ENCODE data around the gene OR2J2. TPM values are rescaled to one million over a fixed set of nuclear protein-coding genes. Genes with fewer than 3 reads are reported as not detected.
"Not testable (repeated sequence)": the region's sequence is repeated elsewhere in the genome, so short reads cannot be mapped to it uniquely, and the experiment has no call there.

Gene OR2J2
- not detected in 3 replicates for total RNA-seq

- H3K4me3 Mint-ChIP-seq; H3K36me3 Mint-ChIP-seq; H3K27ac Mint-ChIP-seq; DNase-seq (ENCODE audit: low spot score in 2 of 2, unreplicated experiment in 2 of 2); H3K4me1 Mint-ChIP-seq: not testable (repeated sequence)
- H3K27me3 Mint-ChIP-seq (ENCODE audit: low read depth): peaks cover 28% of the 10 kb centered on the region
- peaks cover 11% of the 10 kb centered on the region for H3K9me3 Mint-ChIP-seq
These were observed at the start of gene OR2J2 for GRCh38 chr6:29170607-29171006. OR2J2 (plus strand) TSS chr6:29170907; CDS start chr6:29173636, 2,729 bp downstream.

- H3K4me1 Mint-ChIP-seq: no peaks in the 10 kb centered on the region
- no peaks in the 10 kb centered on the region for H3K9me3 Mint-ChIP-seq
- H3K27me3 Mint-ChIP-seq (ENCODE audit: low read depth): peaks cover 49% of the 10 kb centered on the region
These were observed 41.2 kb upstream of the OR2J2 start for GRCh38 chr6:29129326-29130012.

GRCh38 chr6:29130644-29131043 lies 40.1 kb upstream of the OR2J2 start:
- Mint-ChIP-seq H3K36me3 (no peaks in the 10 kb centered on the region), H3K4me3 (no peak overlapping the region), H3K27me3 (ENCODE audit: low read depth) (peaks cover 50% of the 10 kb centered on the region), H3K4me1 (no peaks in the 10 kb centered on the region), H3K27ac (no peak overlapping the region), H3K9me3 (no peaks in the 10 kb centered on the region)
- no peak for TF ChIP-seq CTCF (IDR thresholded peaks at IDR 0.05; ENCODE audit: unreplicated experiment)
- no peak for DNase-seq (ENCODE audit: low spot score in 2 of 2, unreplicated experiment in 2 of 2)

More at GRCh38 chr6:29129326-29130012, 41.2 kb upstream of the OR2J2 start:
- H3K4me3 Mint-ChIP-seq: no peak overlapping the region
- DNase-seq (ENCODE audit: low spot score in 2 of 2, unreplicated experiment in 2 of 2): no peak
- H3K27ac Mint-ChIP-seq: no peak overlapping the region
- no peak for TF ChIP-seq CTCF (IDR thresholded peaks at IDR 0.05; ENCODE audit: unreplicated experiment)
- no peaks in the 10 kb centered on the region for H3K36me3 Mint-ChIP-seq

- H3K36me3 Mint-ChIP-seq: no peaks in the 10 kb centered on the region
- H3K4me1 Mint-ChIP-seq: no peaks in the 10 kb centered on the region
- no peak for DNase-seq (ENCODE audit: low spot score in 2 of 2, unreplicated experiment in 2 of 2)
- H3K27me3 Mint-ChIP-seq (ENCODE audit: low read depth): peaks cover 45% of the 10 kb centered on the region
- no peak overlapping the region for H3K27ac Mint-ChIP-seq
- H3K4me3 Mint-ChIP-seq: no peak overlapping the region
- H3K9me3 Mint-ChIP-seq: no peaks in the 10 kb centered on the region
- TF ChIP-seq CTCF (IDR thresholded peaks at IDR 0.05; ENCODE audit: unreplicated experiment): no peak
These were observed 39.0 kb upstream of the OR2J2 start for GRCh38 chr6:29131691-29132090.

- TF ChIP-seq CTCF (IDR thresholded peaks at IDR 0.05; ENCODE audit: unreplicated experiment): no peak
These were observed 33.0 kb upstream of the OR2J2 start for GRCh38 chr6:29137724-29138123.

GRCh38 chr6:29141606-29142005 lies 29.1 kb upstream of the OR2J2 start:
- Mint-ChIP-seq H3K36me3 (no peaks in the 10 kb centered on the region), H3K9me3 (peaks cover 22% of the 10 kb centered on the region), H3K27me3 (ENCODE audit: low read depth) (peaks cover 5% of the 10 kb centered on the region), H3K4me3 (no peak overlapping the region), H3K27ac (no peak overlapping the region), H3K4me1 (no peaks in the 10 kb centered on the region)
- no peak for DNase-seq (ENCODE audit: low spot score in 2 of 2, unreplicated experiment in 2 of 2)
- TF ChIP-seq CTCF (IDR thresholded peaks at IDR 0.05; ENCODE audit: unreplicated experiment): no peak

More at GRCh38 chr6:29137724-29138123, 33.0 kb upstream of the OR2J2 start:
- Mint-ChIP-seq H3K36me3 (no peaks in the 10 kb centered on the region), H3K27ac (no peak overlapping the region), H3K9me3 (peaks cover 8% of the 10 kb centered on the region), H3K4me3 (no peak overlapping the region), H3K4me1 (no peaks in the 10 kb centered on the region), H3K27me3 (ENCODE audit: low read depth) (peaks cover 17% of the 10 kb centered on the region)
- no peak for DNase-seq (ENCODE audit: low spot score in 2 of 2, unreplicated experiment in 2 of 2)

Measured in mesothelial cell of epicardium (in vitro differentiated cells).